ENCODE results near the gene GAL3ST1. TPM values are rescaled to one million over a fixed set of nuclear protein-coding genes. Genes with fewer than 3 reads are reported as not detected.

The GAL3ST1 gene
- total and polyA plus RNA-seq, 2 of the 8 experiments (the other 6 are each of a cell fraction or from before 2014, with no cell fraction given) = 11.0 to 32.5 TPM

DNA sequence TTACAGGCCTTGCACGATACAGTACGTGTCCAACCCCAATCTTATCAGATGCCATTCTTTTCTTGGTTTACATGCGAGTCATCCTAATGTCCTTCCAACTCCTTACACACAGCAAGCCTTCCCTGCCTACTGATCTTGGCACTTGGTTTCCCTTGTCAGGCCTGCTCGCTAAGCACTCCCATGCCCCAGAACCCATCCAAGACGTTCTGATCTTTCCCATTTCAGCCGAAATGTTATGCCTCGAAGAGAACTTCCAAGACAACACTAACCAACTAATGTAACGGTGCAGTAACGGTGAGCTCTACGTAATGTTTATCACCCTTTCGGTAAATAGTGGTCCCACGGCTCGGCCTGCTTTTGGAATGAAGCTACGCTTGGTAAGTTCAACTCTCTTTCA is 16.7 kb upstream of the GAL3ST1 start (continued):
- TF ChIP-seq, protein P1, sequence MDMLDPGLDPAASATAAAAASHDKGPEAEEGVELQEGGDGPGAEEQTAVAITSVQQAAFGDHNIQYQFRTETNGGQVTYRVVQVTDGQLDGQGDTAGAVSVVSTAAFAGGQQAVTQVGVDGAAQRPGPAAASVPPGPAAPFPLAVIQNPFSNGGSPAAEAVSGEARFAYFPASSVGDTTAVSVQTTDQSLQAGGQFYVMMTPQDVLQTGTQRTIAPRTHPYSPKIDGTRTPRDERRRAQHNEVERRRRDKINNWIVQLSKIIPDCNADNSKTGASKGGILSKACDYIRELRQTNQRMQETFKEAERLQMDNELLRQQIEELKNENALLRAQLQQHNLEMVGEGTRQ (IDR thresholded peaks at IDR 0.05; ENCODE audit: low read length) = no peak
- TF ChIP-seq MAFK (IDR thresholded peaks at IDR 0.05; ENCODE audit: low read depth, low read length) (no peak), CBX8 (IDR thresholded peaks at IDR 0.05; ENCODE audit: borderline replicate concordance, low read depth, low read length) (no peak), SP2 (IDR thresholded peaks at IDR 0.05; ENCODE audit: low read length) (no peak), EZH2 (IDR thresholded peaks at IDR 0.05; ENCODE audit: low read depth, low read length, severe bottlenecking) (no peak), YY1 (IDR thresholded peaks at IDR 0.05; ENCODE audit: low read depth, low read length) (no peak)
- TF ChIP-seq, protein P2, sequence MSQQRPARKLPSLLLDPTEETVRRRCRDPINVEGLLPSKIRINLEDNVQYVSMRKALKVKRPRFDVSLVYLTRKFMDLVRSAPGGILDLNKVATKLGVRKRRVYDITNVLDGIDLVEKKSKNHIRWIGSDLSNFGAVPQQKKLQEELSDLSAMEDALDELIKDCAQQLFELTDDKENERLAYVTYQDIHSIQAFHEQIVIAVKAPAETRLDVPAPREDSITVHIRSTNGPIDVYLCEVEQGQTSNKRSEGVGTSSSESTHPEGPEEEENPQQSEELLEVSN (IDR thresholded peaks at IDR 0.05) = no peak

Measured in H1 (cell line).